ENCODE measurements around the gene GCNA.

DNA sequence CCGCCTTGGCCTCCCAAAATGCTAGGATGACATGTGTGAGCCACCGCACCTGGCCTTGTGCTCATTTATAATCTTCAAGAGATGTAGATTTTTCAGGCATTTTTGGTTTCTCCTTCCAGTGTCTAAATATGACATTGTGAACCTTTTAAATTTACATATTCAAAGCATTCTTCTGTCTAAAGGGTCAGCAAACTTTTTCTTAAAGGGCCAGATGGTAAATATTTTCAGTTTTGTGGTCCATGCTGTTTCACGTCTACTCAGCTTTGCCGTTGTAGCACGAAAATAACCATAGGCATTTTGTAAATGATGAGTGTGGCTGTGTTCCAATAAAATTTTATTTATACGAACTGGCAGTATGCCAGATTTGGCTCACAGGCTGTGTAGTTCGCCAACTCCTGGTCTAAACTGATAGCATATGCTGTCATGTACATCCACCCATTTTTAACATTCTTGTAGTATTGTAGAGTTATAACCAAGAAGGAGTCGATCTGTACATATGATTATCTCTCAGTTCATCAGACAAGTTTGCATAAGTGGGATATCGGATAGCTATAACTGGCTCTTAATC, 12.7 kb upstream of the GCNA start:
- TF ChIP-seq GATA3 (IDR thresholded peaks at IDR 0.05; ENCODE audit: low read depth, low read length) (no peak), GATA2 (IDR thresholded peaks at IDR 0.05; ENCODE audit: low read depth, low read length) (no peak)
